ENCODE data around the gene ACSM4.
A peak's percentile ranks its signal among the peaks of the same experiment; 100 is the strongest.

The ACSM4 gene

DNA sequence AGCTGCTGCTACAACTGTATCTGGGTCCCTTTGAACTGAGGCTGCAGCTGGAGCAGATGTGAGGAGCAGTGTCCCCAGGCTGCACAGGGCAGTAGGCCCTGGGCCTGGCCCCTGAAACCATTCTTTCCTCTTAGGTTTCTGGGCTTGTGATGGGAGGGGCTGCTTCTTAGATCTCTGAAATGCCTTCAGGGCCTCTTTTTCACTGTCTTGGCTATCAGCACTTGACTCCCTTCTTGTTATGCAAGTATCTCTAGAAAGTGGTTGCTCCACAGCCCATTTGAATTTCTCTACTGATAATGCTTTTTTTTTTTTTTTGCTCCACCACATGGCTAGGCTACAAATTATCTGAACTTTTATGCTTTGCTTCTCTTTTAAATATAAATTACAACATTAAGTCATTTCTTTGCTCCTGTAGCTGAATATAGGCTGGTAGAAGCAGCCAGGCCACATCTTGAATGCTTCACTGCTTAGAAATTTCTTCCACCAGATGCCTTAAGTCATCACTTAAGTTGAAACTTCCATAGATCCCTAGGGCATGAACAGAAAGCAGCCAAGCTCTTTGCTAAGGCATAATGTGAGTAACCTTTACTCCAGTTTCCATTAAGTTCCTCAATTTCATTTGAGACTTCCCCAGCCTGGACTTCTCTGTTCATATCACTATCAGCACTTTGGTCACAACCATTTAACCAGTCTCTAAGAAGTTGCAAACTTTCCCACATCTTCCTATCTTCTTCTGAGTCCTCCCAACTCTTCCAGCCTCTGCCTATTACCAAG, 41.1 kb downstream of the ACSM4 start:
- DNase-seq = peak; percentile 53 to 66

DNA sequence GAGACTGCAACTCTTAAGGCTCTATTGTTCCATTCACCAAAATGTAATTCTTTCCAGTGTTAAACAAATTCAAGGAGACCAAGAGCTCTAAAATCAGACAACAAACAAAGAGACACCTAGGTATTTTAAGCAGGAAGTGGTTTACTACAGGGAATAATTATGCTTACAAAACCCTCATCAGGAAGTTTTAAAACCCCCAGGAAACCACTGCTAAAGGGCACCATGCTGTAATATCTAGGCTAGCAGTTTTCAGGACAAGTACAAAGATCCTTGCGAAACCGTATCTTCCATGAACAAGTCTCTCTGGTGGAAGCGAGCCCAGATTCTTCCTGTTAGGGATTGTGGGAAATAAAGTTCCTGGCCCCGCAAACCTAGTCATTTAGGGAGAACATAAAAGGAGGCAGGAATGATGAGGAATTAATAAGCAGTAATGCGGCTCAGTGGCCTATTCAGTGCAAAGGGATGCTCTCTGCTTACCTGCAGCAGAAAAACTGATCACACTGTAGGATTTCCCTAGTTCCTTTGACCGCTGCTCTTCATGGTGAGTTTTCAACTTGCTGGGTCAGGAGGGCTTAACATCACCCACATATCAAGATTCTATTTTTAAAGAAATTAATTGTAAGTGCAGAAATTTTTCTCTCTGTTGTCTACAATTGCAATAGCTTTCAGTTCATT, 42.8 kb downstream of the ACSM4 start:
- DNase-seq = peak; percentile 34 to 50

DNA sequence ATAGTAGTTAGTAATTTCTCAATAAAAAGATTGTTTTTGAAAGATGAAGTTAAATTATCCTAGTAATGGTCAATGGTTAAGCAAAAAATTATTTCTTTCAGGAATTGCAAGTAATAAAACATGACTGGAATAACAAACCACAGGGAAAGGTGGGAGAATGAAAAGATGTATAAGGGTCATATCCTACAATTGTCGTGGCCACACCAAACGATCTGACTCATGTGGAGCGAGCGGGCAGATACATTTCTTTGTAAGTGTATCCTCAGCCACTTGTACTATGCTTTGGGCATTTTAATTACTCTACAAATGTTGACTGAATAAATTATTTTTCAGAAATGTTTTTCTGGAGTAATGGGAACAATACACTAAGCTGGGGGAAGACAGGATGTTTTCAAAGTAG, 45.5 kb downstream of the ACSM4 start:
- no peak for DNase-seq

DNA sequence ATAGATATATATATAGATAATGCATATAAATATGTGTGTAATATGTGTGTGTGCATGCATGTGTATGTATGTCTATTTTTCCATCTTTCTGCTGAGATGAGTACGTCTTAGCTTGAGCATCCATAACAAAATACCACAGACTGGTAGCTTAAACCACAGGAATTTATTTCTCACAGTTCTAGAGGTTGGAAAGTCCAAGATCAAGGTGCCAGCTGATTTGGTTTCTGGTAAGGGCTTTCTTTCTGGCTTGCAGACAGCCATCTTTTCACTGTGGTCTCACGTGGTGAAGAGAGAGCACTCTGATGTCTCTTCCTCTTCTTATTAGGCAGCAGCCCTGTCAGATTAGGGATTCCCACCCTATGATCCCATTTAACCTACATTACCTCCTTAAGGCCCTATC, 47.3 kb downstream of the ACSM4 start:
- no peak for DNase-seq

DNA sequence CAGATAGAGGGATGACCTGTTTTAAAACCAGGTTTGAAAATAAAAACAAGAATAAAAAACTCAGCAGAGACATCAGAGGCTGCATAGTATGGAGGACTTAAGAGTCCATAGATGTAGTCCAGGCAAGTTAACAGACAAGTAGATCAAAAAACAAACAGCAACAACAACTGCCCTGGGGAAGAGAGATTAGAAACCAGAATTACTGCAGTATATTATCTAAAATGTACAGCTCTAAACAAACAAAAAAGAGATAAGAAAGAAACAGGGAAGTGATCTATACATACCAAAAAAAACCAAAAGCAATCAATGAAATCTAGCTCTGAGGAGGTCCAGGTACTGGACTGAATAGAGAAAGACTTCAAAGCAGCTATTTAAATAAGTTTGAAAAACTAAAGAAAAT, 48.8 kb downstream of the ACSM4 start:
- DNase-seq = no peak

DNA sequence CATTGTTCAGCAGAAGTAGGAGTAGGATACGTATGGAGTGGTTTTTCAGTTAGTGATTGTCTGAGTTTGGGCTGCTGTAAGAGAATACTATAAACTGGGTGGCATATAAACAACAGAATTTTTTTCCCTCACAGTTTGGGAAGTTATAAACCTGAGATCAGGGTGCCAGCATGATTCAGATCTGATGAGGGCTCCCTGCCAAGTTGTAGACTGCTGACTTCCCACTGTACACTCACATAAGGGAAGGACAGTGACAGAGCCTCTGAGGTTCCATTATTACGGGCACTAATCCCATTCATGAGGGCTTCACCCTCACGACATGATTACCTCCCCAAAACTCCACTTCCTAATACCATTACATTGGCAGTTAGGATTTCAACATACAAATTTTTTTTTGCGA, 50.7 kb downstream of the ACSM4 start:
- DNase-seq = no peak

DNA sequence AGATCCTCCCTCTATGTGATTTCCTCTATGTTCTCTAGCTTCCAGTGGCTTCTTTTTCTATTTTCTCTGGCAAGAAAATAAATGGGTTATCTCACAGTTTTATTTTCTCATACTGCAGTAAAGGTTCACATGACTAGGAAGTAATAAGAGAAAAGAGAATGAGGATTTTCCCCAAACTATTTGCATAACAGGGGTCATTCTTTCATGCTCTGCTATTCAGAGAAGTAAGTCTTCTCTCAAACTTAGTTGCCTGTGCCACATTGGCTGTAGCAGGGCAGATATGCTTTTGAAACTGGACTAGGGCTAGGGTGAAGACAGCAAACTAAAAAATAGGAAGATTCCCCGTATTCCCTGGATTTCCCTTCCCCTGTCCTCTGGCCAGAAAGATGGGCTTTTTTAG, 57.4 kb downstream of the ACSM4 start:
- no peak for DNase-seq

DNA sequence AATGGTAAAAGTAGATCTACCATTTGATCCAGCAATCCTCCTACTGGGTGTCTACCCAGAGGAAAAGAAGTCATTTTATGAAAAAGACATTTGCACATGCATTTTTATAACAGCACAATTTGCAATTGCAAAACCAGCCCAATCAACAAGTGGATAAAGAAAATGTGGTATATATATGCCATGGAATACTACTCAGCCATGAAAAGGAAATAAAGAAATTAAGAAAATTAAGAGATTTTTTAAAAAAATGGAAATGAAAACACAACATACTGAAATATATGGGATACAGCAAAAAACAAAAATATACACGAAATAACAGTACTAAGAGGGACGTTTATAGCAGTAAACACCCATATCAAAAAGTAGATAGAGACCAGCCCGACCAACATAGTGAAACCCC, 58.9 kb downstream of the ACSM4 start:
- DNase-seq = no peak

DNA sequence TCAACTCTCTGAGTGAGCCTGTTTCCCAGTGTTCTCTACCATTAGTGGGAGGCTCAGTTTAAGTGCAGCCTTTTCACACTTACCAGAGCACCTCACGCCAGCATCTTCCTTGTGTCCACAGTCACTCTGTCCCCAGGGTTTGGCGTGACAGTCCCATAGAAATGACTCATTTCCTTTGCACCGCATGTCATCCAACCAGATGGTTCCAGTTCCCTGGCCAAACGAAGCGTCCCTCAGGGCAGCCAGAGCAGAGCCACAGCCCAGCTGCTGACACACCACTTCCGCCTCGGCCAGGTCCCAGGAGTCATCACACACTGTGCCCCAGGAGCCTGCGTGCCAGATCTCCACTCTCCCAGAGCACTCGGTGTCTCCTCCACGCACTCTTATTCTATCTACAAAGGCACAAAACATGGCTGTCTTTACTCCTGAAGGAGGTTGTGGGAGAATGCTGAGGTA, 65.4 kb downstream of the ACSM4 start:
- DNase-seq = no peak

DNA sequence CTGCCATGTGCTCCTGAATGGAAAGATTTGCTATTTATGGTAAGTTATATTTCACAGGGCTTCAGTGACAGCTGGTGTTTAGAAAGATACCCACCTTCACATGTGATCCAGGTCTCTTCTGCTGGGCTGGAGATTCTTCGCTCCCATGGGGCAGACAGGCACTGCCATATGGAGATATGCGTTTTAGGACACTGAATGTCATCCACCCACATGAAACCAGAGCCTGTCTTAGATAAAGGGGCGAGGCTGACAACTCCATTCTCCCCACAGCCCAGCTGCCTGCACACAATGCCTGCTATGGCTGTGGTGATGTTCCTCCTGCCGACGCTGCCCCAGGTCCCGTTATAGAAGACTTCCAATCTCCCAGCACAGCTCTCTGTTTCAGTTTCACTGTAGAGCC, 69.4 kb downstream of the ACSM4 start:
- DNase-seq = no peak

DNA sequence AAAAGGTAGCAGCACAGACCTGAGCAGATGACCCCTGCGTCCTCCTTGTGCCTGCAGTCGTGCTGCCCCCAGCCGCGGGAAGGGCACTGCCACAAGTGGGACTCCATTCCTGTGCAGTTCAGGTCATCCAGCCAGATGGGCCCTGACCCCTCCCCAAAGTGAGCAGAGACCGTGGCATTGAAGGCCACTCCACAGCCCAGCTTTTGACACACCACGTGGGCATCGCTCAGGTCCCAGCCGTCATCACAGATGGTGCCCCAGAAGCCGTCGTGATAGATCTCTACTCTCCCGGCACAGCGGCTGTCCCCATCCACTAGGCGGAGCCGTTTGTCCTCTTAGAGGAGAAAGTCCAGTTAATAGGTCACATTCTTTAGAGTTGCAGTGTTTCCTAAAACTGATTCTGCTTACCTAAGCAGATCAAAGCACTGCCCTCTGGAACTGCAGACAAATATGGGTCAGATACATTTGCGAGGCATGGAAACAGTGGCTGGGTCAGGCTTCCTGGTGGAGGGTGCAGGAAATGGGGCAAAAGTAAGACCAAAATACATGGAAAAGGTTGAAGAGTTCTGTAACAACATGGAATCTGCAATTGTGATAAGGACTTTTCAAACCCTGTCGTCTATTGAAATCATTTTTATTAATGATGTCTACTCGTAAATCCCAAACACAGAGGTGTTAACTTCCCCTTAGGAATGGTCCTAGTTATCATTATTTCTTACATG, 70.7 kb downstream of the ACSM4 start:
- peak; percentile 48 to 51 for DNase-seq

DNA sequence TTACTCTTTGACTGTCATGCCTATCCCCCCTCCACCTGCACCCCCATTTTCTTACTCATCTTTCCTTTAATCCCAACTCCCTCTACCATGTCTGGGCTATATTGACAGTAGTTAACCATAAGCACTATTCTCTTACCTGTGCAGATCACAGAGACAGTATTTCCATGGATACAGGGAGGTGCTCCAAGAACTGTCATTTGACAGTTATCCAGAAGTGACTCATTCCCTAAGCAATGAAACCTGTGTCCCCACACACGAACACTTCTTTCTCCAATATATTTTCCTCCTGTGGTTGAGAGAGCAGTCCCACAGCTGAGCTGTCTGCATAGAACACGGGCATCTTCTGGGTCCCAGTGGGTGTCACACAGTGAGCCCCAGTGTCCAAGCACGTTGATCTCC, 71.3 kb downstream of the ACSM4 start:
- no peak for DNase-seq

DNA sequence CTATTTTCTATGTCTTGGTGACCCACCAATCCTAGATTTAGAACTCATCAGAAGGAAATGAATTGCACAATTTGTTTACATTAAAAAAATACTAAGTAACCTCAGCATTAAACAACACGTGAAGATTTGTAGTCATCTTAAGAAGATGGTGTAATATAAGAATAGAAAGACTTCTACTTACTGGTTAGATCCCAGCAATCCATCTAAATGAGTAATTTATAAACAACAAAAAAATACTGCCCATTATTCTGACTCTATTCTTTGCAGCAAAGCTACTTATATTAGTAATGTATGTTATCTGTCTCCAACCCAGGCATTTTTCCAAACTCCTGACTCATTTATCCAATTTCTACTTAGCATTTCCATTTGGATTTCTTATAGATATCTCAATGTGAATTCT, 72.3 kb downstream of the ACSM4 start:
- DNase-seq = no peak

All from AML-193 (cell line).